ENCODE results near the gene ARHGAP31. TPM values are rescaled to one million over a fixed set of nuclear protein-coding genes. Genes with fewer than 3 reads are reported as not detected.

Gene ARHGAP31
- total and polyA plus RNA-seq, 2 experiments from 2014 or later, result 1.2 to 4.3 TPM

DNA sequence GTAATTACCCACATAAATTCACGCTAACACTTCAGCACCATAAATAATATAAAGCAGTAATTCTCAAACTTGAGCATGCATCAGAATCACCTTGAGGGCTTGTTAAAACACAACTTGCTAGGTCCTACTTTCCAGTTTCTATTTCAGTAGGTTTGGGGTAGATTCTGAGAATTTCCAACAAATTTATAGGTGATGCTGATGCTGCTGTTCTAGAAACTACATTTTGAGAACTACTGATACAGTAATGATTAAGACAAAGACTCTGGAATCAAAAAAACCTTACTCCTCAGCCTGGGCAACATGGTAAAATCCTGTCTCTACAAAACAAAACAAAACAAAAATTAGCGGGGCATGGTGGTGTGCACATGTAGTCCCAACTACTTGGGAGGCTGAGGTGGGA lies 150.4 kb downstream of the ARHGAP31 start (continued):
- TF ChIP-seq, protein P1, sequence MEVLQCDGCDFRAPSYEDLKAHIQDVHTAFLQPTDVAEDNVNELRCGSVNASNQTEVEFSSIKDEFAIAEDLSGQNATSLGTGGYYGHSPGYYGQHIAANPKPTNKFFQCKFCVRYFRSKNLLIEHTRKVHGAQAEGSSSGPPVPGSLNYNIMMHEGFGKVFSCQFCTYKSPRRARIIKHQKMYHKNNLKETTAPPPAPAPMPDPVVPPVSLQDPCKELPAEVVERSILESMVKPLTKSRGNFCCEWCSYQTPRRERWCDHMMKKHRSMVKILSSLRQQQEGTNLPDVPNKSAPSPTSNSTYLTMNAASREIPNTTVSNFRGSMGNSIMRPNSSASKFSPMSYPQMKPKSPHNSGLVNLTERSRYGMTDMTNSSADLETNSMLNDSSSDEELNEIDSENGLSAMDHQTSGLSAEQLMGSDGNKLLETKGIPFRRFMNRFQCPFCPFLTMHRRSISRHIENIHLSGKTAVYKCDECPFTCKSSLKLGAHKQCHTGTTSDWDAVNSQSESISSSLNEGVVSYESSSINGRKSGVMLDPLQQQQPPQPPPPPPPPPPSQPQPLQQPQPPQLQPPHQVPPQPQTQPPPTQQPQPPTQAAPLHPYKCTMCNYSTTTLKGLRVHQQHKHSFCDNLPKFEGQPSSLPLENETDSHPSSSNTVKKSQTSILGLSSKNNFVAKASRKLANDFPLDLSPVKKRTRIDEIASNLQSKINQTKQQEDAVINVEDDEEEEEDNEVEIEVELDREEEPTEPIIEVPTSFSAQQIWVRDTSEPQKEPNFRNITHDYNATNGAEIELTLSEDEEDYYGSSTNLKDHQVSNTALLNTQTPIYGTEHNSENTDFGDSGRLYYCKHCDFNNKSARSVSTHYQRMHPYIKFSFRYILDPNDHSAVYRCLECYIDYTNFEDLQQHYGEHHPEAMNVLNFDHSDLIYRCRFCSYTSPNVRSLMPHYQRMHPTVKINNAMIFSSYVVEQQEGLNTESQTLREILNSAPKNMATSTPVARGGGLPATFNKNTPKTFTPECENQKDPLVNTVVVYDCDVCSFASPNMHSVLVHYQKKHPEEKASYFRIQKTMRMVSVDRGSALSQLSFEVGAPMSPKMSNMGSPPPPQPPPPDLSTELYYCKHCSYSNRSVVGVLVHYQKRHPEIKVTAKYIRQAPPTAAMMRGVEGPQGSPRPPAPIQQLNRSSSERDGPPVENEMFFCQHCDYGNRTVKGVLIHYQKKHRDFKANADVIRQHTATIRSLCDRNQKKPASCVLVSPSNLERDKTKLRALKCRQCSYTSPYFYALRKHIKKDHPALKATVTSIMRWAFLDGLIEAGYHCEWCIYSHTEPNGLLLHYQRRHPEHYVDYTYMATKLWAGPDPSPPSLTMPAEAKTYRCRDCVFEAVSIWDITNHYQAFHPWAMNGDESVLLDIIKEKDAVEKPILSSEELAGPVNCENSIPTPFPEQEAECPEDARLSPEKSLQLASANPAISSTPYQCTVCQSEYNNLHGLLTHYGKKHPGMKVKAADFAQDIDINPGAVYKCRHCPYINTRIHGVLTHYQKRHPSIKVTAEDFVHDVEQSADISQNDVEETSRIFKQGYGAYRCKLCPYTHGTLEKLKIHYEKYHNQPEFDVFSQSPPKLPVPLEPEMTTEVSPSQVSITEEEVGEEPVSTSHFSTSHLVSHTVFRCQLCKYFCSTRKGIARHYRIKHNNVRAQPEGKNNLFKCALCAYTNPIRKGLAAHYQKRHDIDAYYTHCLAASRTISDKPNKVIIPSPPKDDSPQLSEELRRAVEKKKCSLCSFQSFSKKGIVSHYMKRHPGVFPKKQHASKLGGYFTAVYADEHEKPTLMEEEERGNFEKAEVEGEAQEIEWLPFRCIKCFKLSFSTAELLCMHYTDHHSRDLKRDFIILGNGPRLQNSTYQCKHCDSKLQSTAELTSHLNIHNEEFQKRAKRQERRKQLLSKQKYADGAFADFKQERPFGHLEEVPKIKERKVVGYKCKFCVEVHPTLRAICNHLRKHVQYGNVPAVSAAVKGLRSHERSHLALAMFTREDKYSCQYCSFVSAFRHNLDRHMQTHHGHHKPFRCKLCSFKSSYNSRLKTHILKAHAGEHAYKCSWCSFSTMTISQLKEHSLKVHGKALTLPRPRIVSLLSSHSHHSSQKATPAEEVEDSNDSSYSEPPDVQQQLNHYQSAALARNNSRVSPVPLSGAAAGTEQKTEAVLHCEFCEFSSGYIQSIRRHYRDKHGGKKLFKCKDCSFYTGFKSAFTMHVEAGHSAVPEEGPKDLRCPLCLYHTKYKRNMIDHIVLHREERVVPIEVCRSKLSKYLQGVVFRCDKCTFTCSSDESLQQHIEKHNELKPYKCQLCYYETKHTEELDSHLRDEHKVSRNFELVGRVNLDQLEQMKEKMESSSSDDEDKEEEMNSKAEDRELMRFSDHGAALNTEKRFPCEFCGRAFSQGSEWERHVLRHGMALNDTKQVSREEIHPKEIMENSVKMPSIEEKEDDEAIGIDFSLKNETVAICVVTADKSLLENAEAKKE (CRISPR knock-in tag; IDR thresholded peaks at IDR 0.05), result no peak
- TF ChIP-seq STAT1 (IDR thresholded peaks at IDR 0.05; ENCODE audit: unreplicated experiment) (no peak), JUNB (IDR thresholded peaks at IDR 0.05; ENCODE audit: unreplicated experiment) (no peak)

DNA sequence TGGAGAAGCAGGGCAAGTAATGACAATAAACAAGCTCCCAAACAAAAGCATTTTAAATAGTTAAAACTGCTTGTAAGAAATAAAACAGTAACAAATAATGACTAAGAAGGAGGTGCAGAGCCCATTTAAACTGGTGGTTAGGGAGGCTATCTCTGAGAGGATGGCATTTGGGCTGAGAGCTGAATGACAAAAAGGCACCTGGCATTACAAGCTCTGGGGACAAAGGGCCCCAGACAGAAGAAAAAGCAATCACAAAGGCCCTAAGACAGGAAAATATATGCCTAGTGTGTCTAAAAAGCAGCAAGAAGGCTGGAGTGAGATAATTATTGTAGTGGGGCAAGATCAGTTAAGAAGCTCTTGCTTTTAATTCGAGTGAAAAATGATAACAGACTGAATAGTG lies 159.6 kb downstream of the ARHGAP31 start:
- DNase-seq (ENCODE audit: low spot score), result no peak
- TF ChIP-seq STAT1 (IDR thresholded peaks at IDR 0.05; ENCODE audit: unreplicated experiment), result no peak
- no peak for TF ChIP-seq POLR2AphosphoS5 (IDR thresholded peaks at IDR 0.05; ENCODE audit: low read depth)
- no peak for TF ChIP-seq JUNB (IDR thresholded peaks at IDR 0.05; ENCODE audit: unreplicated experiment)
- no peak for TF ChIP-seq ZNF114 (CRISPR knock-in tag; IDR thresholded peaks at IDR 0.05)
- TF ChIP-seq, protein P2, sequence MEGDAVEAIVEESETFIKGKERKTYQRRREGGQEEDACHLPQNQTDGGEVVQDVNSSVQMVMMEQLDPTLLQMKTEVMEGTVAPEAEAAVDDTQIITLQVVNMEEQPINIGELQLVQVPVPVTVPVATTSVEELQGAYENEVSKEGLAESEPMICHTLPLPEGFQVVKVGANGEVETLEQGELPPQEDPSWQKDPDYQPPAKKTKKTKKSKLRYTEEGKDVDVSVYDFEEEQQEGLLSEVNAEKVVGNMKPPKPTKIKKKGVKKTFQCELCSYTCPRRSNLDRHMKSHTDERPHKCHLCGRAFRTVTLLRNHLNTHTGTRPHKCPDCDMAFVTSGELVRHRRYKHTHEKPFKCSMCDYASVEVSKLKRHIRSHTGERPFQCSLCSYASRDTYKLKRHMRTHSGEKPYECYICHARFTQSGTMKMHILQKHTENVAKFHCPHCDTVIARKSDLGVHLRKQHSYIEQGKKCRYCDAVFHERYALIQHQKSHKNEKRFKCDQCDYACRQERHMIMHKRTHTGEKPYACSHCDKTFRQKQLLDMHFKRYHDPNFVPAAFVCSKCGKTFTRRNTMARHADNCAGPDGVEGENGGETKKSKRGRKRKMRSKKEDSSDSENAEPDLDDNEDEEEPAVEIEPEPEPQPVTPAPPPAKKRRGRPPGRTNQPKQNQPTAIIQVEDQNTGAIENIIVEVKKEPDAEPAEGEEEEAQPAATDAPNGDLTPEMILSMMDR (conservative IDR thresholded peaks at IDR 0.05; ENCODE audit: low read depth in 2 of 2), result no peak
- no peak for TF ChIP-seq EZH2 (IDR thresholded peaks at IDR 0.05; ENCODE audit: low read depth, unreplicated experiment)
- Histone ChIP-seq H3K4me3 (no peak overlapping the region), H3K9me2 (ENCODE audit: insufficient read depth) (no peaks in the 10 kb centered on the region), H2AFZ (no peak overlapping the region), H3K36me3 (ENCODE audit: insufficient read depth) (peaks cover 47% of the 10 kb centered on the region), H3K4me1 (ENCODE audit: insufficient read depth) (no peaks in the 10 kb centered on the region), H3F3A (replicated peaks; ENCODE audit: low read depth) (no peaks in the 10 kb centered on the region), H3K27ac (ENCODE audit: low read depth) (no peak overlapping the region), H3K79me2 (replicated peaks; ENCODE audit: insufficient read depth) (peaks cover 4% of the 10 kb centered on the region; the same call in 1 of the 2 replicates), H3K27me3 (ENCODE audit: insufficient read depth) (no peaks in the 10 kb centered on the region), H4K20me1 (replicated peaks; ENCODE audit: insufficient read depth) (peaks cover 14% of the 10 kb centered on the region), H3K4me2 (no peak overlapping the region)
- Mint-ChIP-seq H3K9me3 (no peaks in the 10 kb centered on the region), H3K4me3 (no peak overlapping the region), H3K4me1 (no peaks in the 10 kb centered on the region), H3K27ac (no peak overlapping the region), H3K36me3 (ENCODE audit: low read depth) (peaks cover 64% of the 10 kb centered on the region), H3K27me3 (ENCODE audit: insufficient read depth, low read depth, poor library complexity) (no peaks in the 10 kb centered on the region)
- no peak for ATAC-seq

Data from GM23338 (cell line).